PC-9 (cell line): ENCODE data around the gene FBXL17. TPM values are rescaled to one million over a fixed set of nuclear protein-coding genes. Genes with fewer than 3 reads are reported as not detected.
"Not testable (repeated sequence)": the region's sequence is repeated elsewhere in the genome, so short reads cannot be mapped to it uniquely, and the experiment has no call there.

Source experiments
- BruUV-seq: library from RNA; stranded (reverse); fragments of 400-500 nt; replicated peaks from 2 replicates; lab custom pipeline; 2021; lab: Mats Ljungman, UMichigan
- CTCF ChIA-PET: fragments of 300-600 bp; sonication (Branson Sonifier 250); formaldehyde crosslinking; loops from one replicate; lab custom pipeline; 2022; ENCODE audit warnings: antibody characterized with exemption; lab: Charles Lee
- POLR2A ChIA-PET: fragments of 300-600 bp; sonication (Branson Sonifier 250); formaldehyde crosslinking; loops from one replicate; lab custom pipeline; 2022; ENCODE audit warnings: antibody characterized with exemption; ENCODE audit not compliant: unreplicated experiment; lab: Charles Lee
- DNase-seq, 2 experiments: peaks; one replicate each; pipeline versions ENCODE4 v3.0.0 to v3.0.0-alpha.2; 2015 to 2022; ENCODE audit warnings: mixed read lengths in 1 of 2
- H2AFZ ChIP-seq: fragments of 200-600 bp; sonication (generic); 2 replicates; pipeline ENCODE4 v1.8.1; 2017; ENCODE audit warnings: antibody characterized with exemption
- H3F3A ChIP-seq: fragments of 200-600 bp; sonication (generic); 2 replicates; pipeline ENCODE4 v1.8.1; 2017; ENCODE audit warnings: antibody characterized with exemption, mild to moderate bottlenecking, low read depth; ENCODE audit not compliant: insufficient read depth
- H3K27ac ChIP-seq: fragments of 200-600 bp; sonication (generic); 2 replicates; pipeline ENCODE4 v1.6.1; 2016; ENCODE audit warnings: mixed run types
- H3K27me3 ChIP-seq: fragments of 200-600 bp; sonication (generic); 2 replicates; pipeline ENCODE4 v1.6.1; 2016; ENCODE audit warnings: low read depth, mixed run types; ENCODE audit not compliant: insufficient read depth
- H3K36me3 ChIP-seq: fragments of 200-600 bp; sonication (generic); 2 replicates; pipeline ENCODE4 v1.6.1; 2016; ENCODE audit warnings: low read depth, mixed run types
- H3K4me1 ChIP-seq: fragments of 200-600 bp; sonication (generic); replicated peaks from 2 replicates; pipeline ENCODE4 v1.6.1; 2016; ENCODE audit warnings: mixed run types; ENCODE audit not compliant: insufficient read depth
- H3K4me2 ChIP-seq: fragments of 200-600 bp; sonication (generic); 2 replicates; pipeline ENCODE4 v1.6.1; 2017; ENCODE audit warnings: mixed run types
- H3K4me3 ChIP-seq: fragments of 200-600 bp; sonication (generic); 2 replicates; pipeline ENCODE4 v1.6.1; 2016; ENCODE audit warnings: mixed run types
- H3K79me2 ChIP-seq: fragments of 200-600 bp; sonication (generic); 2 replicates; pipeline ENCODE4 v1.6.1; 2017; ENCODE audit warnings: low read depth, mixed run types
- H3K9me2 ChIP-seq: fragments of 200-600 bp; sonication (generic); 2 replicates; pipeline ENCODE4 v1.8.1; 2017; ENCODE audit warnings: mild to moderate bottlenecking; ENCODE audit not compliant: insufficient read depth
- H3K9me3 ChIP-seq: fragments of 200-600 bp; sonication (generic); 2 replicates; pipeline ENCODE4 v1.8.1; 2016; ENCODE audit warnings: low read depth; ENCODE audit not compliant: insufficient read depth
- H4K20me1 ChIP-seq: fragments of 200-600 bp; sonication (generic); 2 replicates; pipeline ENCODE4 v1.8.1; 2017; ENCODE audit not compliant: insufficient read depth
- EZH2 ChIP-seq: fragments of 200-600 bp; sonication (generic); IDR thresholded peaks from 2 replicates; pipeline ENCODE4 v1.8.0; 2017; ENCODE audit warnings: antibody characterized with exemption, low read depth
- intact Hi-C: fragments of 100-400 bp; cut with micrococcal nuclease; formaldehyde crosslinking; loops from one replicate; pipeline ENCODE4 v1.10.0; 2022; ENCODE audit not compliant: unreplicated experiment
- total RNA-seq: library from RNA; stranded (reverse); gene quantifications from 2 replicates; pipeline ENCODE4 v1.2.3, GENCODE V29; 2021
- TF ChIP-seq, protein P1 (sequence below): fragments of 200-600 bp; sonication (generic); conservative IDR thresholded peaks from 2 replicates; pipeline ENCODE4 v1.6.1; 2017; ENCODE audit warnings: mixed run types, antibody characterized with exemption, mild to moderate bottlenecking, moderate library complexity

Gene FBXL17
- total RNA-seq, 1 experiment from 2014 or later = 19.5 TPM

DNA sequence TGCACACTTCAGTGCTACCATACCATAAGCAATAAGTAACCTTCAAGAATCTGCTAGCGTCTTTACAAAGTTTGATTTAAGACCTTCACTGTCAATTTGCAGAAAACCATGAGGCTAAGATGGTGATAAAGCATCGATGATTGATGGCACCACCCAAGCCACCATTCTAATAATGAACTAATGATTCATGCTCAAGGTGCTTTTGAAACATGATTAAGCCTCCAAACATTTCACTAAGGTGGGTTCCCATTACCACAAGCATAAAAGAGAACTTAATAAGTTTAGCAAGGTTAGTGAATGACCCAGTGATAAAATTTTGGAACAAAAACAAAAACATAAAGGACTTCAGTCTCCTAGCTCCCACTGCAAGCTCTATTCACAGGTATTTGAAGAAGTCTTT lies 214.7 kb downstream of the FBXL17 start:
- Histone ChIP-seq H3K4me2 (no peak overlapping the region), H3K36me3 (no peaks in the 10 kb centered on the region), H3K4me3 (no peak overlapping the region), H3K27ac (no peak overlapping the region), H3K27me3 (no peaks in the 10 kb centered on the region), H3F3A (no peaks in the 10 kb centered on the region), H2AFZ (no peak overlapping the region), H4K20me1 (no peaks in the 10 kb centered on the region), H3K9me3 (no peaks in the 10 kb centered on the region), H3K9me2 (no peaks in the 10 kb centered on the region), H3K79me2 (no peaks in the 10 kb centered on the region), H3K4me1 (no peaks in the 10 kb centered on the region)
- TF ChIP-seq EZH2 = no peak
- TF ChIP-seq, protein P1, sequence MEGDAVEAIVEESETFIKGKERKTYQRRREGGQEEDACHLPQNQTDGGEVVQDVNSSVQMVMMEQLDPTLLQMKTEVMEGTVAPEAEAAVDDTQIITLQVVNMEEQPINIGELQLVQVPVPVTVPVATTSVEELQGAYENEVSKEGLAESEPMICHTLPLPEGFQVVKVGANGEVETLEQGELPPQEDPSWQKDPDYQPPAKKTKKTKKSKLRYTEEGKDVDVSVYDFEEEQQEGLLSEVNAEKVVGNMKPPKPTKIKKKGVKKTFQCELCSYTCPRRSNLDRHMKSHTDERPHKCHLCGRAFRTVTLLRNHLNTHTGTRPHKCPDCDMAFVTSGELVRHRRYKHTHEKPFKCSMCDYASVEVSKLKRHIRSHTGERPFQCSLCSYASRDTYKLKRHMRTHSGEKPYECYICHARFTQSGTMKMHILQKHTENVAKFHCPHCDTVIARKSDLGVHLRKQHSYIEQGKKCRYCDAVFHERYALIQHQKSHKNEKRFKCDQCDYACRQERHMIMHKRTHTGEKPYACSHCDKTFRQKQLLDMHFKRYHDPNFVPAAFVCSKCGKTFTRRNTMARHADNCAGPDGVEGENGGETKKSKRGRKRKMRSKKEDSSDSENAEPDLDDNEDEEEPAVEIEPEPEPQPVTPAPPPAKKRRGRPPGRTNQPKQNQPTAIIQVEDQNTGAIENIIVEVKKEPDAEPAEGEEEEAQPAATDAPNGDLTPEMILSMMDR = no peak
- no peak for DNase-seq
- BruUV-seq = no TSS peak
- intact Hi-C loops = no loop called here
- CTCF ChIA-PET = no interaction called here
- POLR2A ChIA-PET = interaction anchor here (0.7 kb wide), 1 partner anchor 761 kb away, joined by 3 read pairs; no protein-coding TSS in a partner anchor

DNA sequence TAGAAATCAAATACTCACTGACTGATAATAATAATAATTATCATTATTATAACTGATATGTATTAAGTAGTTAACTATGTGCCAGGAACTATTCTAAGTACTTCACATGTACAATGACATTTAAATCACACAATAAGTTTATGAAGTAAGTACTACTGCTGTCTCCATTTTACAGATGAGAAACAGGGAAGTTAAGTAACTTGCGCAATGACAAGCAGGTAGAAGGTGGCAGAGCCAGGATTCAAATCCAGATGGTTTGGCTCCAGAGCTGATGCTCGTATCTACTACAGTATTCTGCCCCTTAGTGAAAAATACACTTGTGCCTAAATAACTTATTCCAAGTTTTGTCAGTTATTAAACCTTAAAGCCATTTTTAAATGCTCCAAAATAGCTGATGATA lies 217.3 kb downstream of the FBXL17 start:
- ChIA-PET CTCF (no interaction called here), POLR2A (no interaction called here)
- Histone ChIP-seq H3K4me1 (no peaks in the 10 kb centered on the region), H2AFZ (no peak overlapping the region), H3K4me3 (no peak overlapping the region), H3F3A (0 out of 2 replicates have a peak, but pooled peaks cover 4% of the 10 kb centered on the region), H3K79me2 (no peaks in the 10 kb centered on the region), H3K27ac (no peak overlapping the region), H3K27me3 (no peaks in the 10 kb centered on the region), H3K9me2 (no peaks in the 10 kb centered on the region), H3K9me3 (no peaks in the 10 kb centered on the region), H3K36me3 (no peaks in the 10 kb centered on the region), H4K20me1 (no peaks in the 10 kb centered on the region), H3K4me2 (no peak overlapping the region)
- DNase-seq = no peak
- TF ChIP-seq, protein P1 = no peak
- TF ChIP-seq EZH2 = no peak
- no TSS peak for BruUV-seq
- intact Hi-C loops = no loop called here

DNA sequence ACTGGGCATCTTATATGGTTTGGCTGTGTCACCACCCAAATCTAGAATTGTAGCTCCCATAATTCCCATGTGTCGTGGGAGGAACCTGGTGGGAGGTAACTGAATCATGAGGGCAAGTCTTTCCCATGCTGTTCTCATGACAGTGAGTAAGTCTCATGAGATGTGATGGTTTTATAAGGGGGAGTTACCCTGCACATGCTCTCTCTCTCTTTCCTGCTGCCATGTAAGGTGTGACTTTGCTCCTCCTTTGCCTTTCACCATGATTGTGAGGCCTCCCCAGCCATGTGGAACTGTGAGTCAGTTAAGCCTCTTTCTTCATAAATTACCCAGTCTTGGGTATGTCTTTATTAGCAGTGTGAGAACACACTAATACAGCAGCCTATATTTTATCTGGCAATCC lies 229.0 kb downstream of the FBXL17 start:
- POLR2A ChIA-PET = interaction anchor here (0.5 kb wide), 1 partner anchor 18 kb away, joined by 13 read pairs; no protein-coding TSS in a partner anchor
- H3K36me3 ChIP-seq, H2AFZ ChIP-seq, H3K9me2 ChIP-seq, H3K27ac ChIP-seq, H3K4me1 ChIP-seq, H3K4me3 ChIP-seq, intact Hi-C loops, H3K79me2 ChIP-seq, H3K27me3 ChIP-seq, BruUV-seq, H3F3A ChIP-seq, H3K4me2 ChIP-seq, H4K20me1 ChIP-seq, H3K9me3 ChIP-seq, DNase-seq, CTCF ChIA-PET: not testable (repeated sequence)

DNA sequence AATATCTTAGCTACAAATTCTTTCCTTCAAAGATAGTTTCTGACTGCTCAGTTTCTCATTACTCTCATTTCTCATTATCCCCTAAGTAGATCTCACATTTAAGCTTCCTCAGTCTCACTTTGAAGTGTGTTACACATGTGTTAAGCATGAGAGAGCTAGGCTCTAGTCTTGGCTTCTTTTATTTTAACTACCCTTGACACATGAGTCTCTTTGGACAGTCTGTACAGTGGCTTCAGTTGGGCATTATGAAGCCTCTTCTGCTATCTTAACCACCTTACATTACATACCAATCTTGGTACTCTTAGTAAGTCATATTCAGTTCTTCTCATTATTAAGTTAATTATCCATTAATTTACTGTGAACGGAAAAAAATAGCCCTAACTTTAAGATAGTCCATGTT lies 232.5 kb downstream of the FBXL17 start:
- no peaks in the 10 kb centered on the region for H3K79me2 ChIP-seq
- no peaks in the 10 kb centered on the region for H4K20me1 ChIP-seq
- CTCF ChIA-PET = no interaction called here
- H3K36me3 ChIP-seq = no peaks in the 10 kb centered on the region
- H2AFZ ChIP-seq = no peak overlapping the region
- H3K27me3 ChIP-seq = no peaks in the 10 kb centered on the region
- no peak overlapping the region for H3K4me3 ChIP-seq
- intact Hi-C loops = loop anchor here (5.0 kb wide), 1 partner anchor 198 kb away; no protein-coding TSS in a partner anchor
- H3K9me2 ChIP-seq = no peaks in the 10 kb centered on the region
- no peaks in the 10 kb centered on the region for H3K4me1 ChIP-seq
- BruUV-seq = no TSS peak
- no peaks in the 10 kb centered on the region for H3F3A ChIP-seq
- DNase-seq = no peak
- H3K9me3 ChIP-seq = no peaks in the 10 kb centered on the region
- no peak overlapping the region for H3K27ac ChIP-seq
- POLR2A ChIA-PET = no interaction called here
- TF ChIP-seq, protein P1 = no peak
- TF ChIP-seq EZH2 = no peak
- no peak overlapping the region for H3K4me2 ChIP-seq
